Anterior cingulate cortex (tissue), 58 donors: ENCODE measurements around the gene KCNN2.

Experiments
- DNase-seq, 58 donors: peaks; one replicate each; lab custom pipeline; 2025; lab: John Stamatoyannopoulos, UW

KCNN2 gene

GRCh38 chr5:114417519-114417918 lies 55.6 kb downstream of the KCNN2 start:
- no peak for DNase-seq

- no peak for DNase-seq
Observed at GRCh38 chr5:114418176-114419066, 56.6 kb downstream of the KCNN2 start.

GRCh38 chr5:114419067-114419388 lies 57.2 kb downstream of the KCNN2 start:
- no peak for DNase-seq

- DNase-seq, result no peak
Observed at GRCh38 chr5:114419959-114420358, 58.1 kb downstream of the KCNN2 start.

GRCh38 chr5:114427204-114427603 lies 65.3 kb downstream of the KCNN2 start:
- no peak for DNase-seq

GRCh38 chr5:114430532-114430931 lies 68.7 kb downstream of the KCNN2 start:
- no peak for DNase-seq

- DNase-seq, result peak in 1 of 58 donors; percentile 2
Observed at GRCh38 chr5:114432684-114433083, 70.8 kb downstream of the KCNN2 start.

- no peak for DNase-seq
Observed at GRCh38 chr5:114434396-114435219, 72.7 kb downstream of the KCNN2 start.

- no peak for DNase-seq
Observed at GRCh38 chr5:114435220-114435481, 73.3 kb downstream of the KCNN2 start.

GRCh38 chr5:114435885-114436299 lies 74.0 kb downstream of the KCNN2 start:
- no peak for DNase-seq

GRCh38 chr5:114437936-114438335 lies 76.1 kb downstream of the KCNN2 start:
- DNase-seq, result no peak

GRCh38 chr5:114438471-114438870 lies 76.6 kb downstream of the KCNN2 start:
- no peak for DNase-seq

- DNase-seq, result no peak
Observed at GRCh38 chr5:114447084-114447773, 85.4 kb downstream of the KCNN2 start.

- DNase-seq, result no peak
Observed at GRCh38 chr5:114448481-114448880, 86.6 kb downstream of the KCNN2 start.

- peak; percentile 24 to 82 (median 63) for DNase-seq
Observed at GRCh38 chr5:114449860-114450421, 88.1 kb downstream of the KCNN2 start.

GRCh38 chr5:114450437-114450836 lies 88.6 kb downstream of the KCNN2 start:
- no peak for DNase-seq

- DNase-seq, result no peak
Observed at GRCh38 chr5:114458726-114459125, 96.9 kb downstream of the KCNN2 start.

- no peak for DNase-seq
Observed at GRCh38 chr5:114467171-114467570, 105.3 kb downstream of the KCNN2 start.

- no peak for DNase-seq
Observed at GRCh38 chr5:114467729-114468128, 105.9 kb downstream of the KCNN2 start.

GRCh38 chr5:114469372-114469771 lies 107.5 kb downstream of the KCNN2 start:
- no peak for DNase-seq

GRCh38 chr5:114471529-114471928 lies 109.7 kb downstream of the KCNN2 start:
- DNase-seq, result no peak
